ENCODE data around the gene ADCK2.
"Not testable (repeated sequence)": the region's sequence is repeated elsewhere in the genome, so short reads cannot be mapped to it uniquely, and the experiment has no call there.

ADCK2 gene

GRCh38 chr7:140696680-140697446 is 24.1 kb downstream of the ADCK2 start, which contains the start of gene NDUFB2:
Gene NDUFB2 (plus strand): TSS chr7:140696708. CDS start chr7:140696745, 37 bp downstream.
- peak; percentile 62 for DNase-seq

DNA sequence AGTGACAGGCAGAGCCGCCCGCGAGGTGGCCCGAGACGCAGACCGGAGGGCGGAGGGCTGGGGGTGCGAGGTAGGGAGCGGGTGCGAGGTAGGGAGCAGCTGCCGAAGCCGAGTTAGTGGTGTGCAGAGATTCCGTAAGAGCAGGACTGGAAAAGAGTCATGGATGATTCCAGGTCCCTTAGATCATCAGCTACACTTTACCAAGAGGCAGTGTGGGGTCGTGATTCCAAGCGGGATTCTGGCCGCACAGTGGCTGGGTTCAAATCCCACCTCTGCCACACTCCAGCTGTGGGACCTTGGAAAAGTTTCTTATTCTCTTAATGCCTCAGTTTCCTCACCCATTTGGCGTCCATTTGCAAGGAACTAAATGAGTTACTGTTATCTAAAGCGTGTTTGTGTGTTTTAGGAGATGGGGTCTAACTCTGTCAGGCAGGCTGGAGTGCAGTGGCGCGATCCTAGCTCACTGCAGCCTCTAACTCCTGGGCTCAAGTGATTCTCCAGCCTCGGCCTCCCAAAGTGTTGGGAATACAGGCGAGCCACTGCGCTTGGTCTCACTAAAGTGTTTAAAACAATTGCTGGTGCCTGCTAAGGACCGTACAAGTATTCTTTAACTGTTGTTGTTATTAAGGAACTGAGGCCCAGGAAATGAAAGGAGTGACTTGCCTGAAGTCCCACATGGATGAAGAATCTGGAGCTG is 24.9 kb downstream of the ADCK2 start:
- DNase-seq, result no peak

- no peak for DNase-seq
These were observed 25.7 kb downstream of the ADCK2 start for GRCh38 chr7:140698477-140698876.

GRCh38 chr7:140702774-140703173 is 30.0 kb downstream of the ADCK2 start:
- DNase-seq, result no peak

DNA sequence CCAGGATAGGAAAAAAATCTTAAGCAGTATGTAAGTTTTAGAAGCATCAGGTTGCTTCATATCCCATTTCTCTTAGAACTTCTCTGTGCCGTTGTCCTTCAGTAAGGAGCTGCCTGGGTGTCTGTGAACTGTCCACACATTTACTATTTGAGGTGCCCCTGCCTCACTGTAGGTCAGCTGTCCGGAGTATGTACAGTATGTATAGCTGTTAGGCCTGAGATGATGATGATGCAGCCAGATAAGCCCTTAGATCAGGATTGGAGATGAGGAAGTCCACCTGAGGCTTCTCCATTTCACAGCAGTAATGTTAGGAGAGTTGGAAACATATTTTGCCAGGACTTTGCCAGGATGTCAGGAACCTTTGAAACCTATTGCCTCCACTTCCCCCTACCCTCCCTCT is 31.5 kb downstream of the ADCK2 start:
- no peak for DNase-seq

GRCh38 chr7:140707132-140707531 is 34.4 kb downstream of the ADCK2 start:
- DNase-seq, result no peak

DNA sequence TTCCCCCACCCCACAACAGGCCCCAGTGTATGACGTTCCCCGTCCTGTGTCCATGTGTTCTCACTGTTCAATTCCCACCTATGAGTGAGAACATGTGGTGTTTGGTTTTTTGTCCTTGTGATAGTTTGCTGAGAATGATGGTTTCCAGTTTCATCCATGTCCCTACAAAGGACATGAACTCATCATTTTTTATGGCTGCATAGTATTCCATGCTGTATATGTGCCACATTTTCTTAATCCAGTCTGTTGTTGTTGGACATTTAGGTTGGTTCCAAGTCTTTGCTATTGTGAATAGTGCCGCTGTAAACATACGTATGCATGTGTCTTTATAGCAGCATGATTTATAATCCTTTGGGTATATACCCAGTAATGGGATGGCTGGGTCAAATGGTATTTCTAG is 36.0 kb downstream of the ADCK2 start:
- DNase-seq, result not testable (repeated sequence)

DNA sequence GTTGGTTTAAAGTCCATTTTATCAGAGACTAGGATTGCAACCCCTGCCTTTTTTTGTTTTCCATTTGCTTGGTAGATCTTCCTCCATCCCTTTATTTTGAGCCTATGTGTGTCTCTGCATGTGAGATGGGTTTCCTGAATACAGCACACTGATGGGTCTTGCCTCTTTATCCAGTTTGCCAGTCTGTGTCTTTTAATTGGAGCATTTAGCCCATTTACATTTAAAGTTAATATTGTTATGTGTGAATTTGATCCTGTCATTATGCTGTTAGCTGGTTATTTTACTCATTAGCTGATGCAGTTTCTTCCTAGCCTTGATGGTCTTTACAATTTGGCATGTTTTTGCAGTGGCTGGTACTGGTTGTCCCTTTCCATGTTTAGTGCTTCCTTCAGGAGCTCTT is 39.6 kb downstream of the ADCK2 start:
- DNase-seq, result not testable (repeated sequence)

GRCh38 chr7:140714331-140715040 is 41.7 kb downstream of the ADCK2 start:
- no peak for DNase-seq

DNA sequence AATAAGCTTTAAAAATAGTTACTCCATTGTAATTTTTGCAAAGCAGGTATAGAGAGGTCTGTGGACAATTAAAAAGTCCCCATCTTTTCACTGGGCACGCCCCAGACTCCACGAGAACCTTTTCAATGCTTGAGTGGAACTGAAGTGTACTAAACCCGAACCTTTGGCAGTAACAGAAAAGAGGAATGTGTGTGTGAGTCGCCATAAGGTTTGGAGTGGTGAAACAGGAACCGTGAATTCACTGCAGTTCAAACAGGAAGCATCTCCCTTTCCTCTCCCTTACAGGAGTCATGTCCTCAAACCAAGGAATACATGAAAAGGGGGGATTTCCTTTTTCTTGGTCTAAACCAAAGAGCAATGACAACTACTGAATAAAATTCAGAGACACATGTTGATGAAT is 47.0 kb downstream of the ADCK2 start:
- DNase-seq, result no peak

- no peak for DNase-seq
These were observed 49.5 kb downstream of the ADCK2 start for GRCh38 chr7:140722254-140722653.

DNA sequence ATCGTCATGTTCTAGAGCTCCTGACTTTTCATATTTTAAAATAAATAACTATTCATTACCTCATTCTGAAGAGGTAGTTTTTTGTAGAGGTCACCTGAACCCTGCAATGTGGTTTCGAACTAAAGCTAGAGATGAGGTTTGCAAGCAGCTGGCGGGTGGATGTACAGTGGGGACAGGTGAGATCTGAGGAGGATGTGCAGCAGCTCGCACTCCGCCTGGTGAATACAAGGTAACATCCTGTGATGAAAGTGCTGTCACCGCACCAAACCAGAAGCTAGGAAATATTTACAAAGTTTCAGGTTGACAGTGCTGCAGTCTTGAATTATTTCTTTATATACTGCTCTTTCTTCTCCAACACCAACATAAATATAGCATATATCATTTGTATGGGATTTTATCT is 50.3 kb downstream of the ADCK2 start:
- DNase-seq, result peak; percentile 41

DNA sequence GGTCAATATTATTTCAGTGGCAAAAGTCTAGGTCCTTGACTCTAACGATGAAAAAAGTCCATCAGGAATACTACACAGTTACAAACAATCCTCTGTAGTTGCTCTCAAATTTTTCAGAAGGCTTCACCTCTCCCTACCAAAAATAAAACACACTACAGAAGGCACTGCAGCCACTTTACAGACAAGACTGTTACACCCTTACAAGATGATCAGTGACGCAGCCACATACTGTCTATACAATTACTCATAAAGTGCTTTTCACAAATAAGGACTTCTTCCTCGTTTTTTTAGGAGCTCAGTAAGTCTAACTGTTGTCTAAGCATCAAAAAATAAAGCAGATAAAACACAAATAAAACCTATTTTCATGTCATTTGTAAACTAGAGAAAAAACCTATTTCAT is 50.8 kb downstream of the ADCK2 start:
- no peak for DNase-seq

- DNase-seq, result no peak
These were observed 52.0 kb downstream of the ADCK2 start for GRCh38 chr7:140724706-140725105.

GRCh38 chr7:140726281-140726680 is 53.5 kb downstream of the ADCK2 start:
- no peak for DNase-seq

DNA sequence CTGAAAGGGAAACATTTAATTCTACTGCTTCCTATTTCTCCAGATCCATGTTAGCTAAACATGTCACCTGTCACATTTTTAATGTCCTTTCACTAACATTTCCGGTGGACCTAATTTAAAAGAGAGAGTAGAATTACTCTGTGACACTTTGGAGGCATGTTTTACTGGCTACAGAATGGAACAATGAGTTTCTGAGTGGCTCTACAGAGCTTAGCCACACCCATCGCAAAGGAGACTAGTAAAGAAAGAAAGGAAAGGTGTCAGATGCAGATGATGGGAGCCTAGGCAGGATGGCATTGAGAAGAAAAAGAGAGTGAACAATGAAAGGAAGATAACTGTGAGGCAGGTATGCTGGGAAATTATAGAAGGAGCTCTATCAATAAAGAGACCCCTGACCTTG is 59.7 kb downstream of the ADCK2 start:
- no peak for DNase-seq

- DNase-seq, result no peak
These were observed 61.4 kb downstream of the ADCK2 start for GRCh38 chr7:140734096-140734495.

- no peak for DNase-seq
These were observed 62.0 kb downstream of the ADCK2 start for GRCh38 chr7:140734729-140735128.

DNA sequence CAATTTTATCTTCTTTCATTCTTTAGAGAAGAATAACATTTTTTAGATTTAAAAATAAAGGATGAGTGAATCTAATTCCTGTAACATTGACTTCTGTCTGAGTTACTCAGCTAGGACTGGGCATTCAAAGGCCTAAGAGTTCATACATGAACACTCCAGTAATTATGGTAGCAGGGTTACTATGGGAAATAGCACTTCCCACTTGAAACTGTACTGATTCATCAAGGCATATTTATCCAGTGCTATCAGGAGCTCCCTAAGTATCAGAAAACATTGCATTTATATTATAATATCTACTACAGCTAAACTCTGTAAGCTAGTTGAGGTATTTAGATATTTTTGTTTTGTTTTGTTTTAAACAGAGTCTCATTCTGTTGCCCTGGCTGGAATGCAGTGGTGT is 65.5 kb downstream of the ADCK2 start:
- no peak for DNase-seq

DNA sequence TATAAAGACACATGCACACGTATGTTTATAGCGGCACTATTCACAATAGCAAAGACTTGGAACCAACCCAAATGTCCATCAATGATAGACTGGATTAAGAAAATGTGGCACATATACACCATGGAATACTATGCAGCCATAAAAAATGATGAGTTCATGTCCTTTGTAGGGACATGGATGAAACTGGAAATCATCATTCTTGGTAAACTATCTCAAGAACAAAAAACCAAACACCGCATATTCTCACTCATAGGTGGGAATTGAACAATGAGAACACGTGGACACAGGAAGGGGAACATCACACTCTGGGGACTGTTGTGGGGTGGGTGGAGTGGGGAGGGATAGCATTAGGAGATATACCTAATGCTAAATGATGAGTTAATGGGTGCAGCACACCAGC is 70.5 kb downstream of the ADCK2 start:
- not testable (repeated sequence) for DNase-seq

DNA sequence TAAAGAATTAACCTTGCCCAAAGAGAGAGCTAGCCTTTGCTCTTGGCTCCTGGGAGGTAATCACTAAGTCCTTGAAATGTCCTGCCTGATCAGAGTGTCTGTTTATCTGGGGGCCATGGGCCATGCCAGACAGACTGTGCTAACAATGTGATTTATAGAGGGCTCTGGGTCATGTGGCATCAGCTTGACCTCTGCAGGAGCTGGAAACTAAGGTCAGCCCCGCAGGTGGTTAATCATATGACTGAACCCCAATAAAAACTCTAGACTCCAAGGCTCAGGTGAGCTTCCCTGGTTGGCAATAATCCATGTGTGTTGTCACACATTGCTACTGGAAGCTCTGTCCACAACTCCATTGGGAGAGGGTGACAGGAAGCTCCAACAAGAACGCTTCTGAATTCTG is 71.3 kb downstream of the ADCK2 start:
- DNase-seq, result no peak
